ENCODE results near the gene MAPT. TPM values are rescaled to one million over a fixed set of nuclear protein-coding genes. Genes with fewer than 3 reads are reported as not detected.

MAPT gene
- total RNA-seq, 1 donor from 2014 or later, result 2.4 TPM

DNA sequence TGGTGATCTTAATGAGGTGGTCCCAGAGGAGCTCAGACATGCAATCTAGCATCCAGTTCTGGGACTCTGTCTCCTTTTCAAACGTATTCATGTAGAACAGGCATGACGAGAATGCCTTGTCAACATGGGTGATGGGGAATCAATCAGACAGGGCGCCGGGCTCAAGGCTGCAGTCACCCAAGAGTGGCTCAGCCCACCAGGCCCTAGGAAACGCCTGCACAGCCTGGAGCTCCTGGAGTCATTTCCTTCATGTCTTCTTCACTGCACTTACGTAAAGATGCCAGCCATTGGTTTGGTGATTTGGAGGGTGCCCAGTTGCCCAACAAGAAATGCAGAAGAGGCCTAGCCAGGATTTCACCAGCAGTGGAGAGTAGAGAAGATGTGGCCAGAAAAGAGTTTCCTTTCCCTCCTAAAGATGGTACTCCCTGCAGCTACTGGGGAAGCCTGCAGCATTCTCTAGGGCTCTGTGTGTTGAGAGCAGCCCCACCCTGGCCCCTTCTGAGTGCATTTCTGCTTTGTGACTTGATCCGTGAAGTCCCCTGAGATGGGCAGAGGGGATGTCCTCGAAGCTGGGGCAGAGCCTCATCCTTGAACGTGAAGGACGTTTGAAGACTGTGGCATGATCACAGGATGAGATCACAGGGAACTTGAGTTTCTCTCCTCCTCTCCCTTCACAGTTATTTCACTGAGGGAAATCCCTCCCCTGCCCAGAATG lies 80.7 kb downstream of the MAPT start:
- H3K36me3 Mint-ChIP-seq, result no peaks in the 10 kb centered on the region
- Histone ChIP-seq H3K27me3 (no peaks in the 10 kb centered on the region), H3K9me3 (ENCODE audit: low read depth) (no peaks in the 10 kb centered on the region), H2AFZ (replicated peaks) (no peak overlapping the region), H3K4me2 (no peak overlapping the region), H3K9ac (no peak overlapping the region), H4K20me1 (ENCODE audit: low read depth) (no peaks in the 10 kb centered on the region), H3K4me1 (no peaks in the 10 kb centered on the region), H3K36me3 (no peaks in the 10 kb centered on the region), H3K79me2 (ENCODE audit: low read depth) (no peaks in the 10 kb centered on the region), H3K27ac (no peak overlapping the region), H3F3A (ENCODE audit: low read depth) (no peaks in the 10 kb centered on the region), H3K4me3 (no peak overlapping the region)
- H3K4me1 Mint-ChIP-seq, result peaks cover 9% of the 10 kb centered on the region
- H3K4me3 Mint-ChIP-seq, result no peak overlapping the region
- TF ChIP-seq EZH2phosphoT487 (IDR thresholded peaks at IDR 0.05) (no peak), EZH2 (IDR thresholded peaks at IDR 0.05) (no peak)
- TF ChIP-seq, protein P1, sequence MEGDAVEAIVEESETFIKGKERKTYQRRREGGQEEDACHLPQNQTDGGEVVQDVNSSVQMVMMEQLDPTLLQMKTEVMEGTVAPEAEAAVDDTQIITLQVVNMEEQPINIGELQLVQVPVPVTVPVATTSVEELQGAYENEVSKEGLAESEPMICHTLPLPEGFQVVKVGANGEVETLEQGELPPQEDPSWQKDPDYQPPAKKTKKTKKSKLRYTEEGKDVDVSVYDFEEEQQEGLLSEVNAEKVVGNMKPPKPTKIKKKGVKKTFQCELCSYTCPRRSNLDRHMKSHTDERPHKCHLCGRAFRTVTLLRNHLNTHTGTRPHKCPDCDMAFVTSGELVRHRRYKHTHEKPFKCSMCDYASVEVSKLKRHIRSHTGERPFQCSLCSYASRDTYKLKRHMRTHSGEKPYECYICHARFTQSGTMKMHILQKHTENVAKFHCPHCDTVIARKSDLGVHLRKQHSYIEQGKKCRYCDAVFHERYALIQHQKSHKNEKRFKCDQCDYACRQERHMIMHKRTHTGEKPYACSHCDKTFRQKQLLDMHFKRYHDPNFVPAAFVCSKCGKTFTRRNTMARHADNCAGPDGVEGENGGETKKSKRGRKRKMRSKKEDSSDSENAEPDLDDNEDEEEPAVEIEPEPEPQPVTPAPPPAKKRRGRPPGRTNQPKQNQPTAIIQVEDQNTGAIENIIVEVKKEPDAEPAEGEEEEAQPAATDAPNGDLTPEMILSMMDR (IDR thresholded peaks at IDR 0.05), result no peak
- H3K27me3 Mint-ChIP-seq (ENCODE audit: insufficient read depth, low read depth), result no peaks in the 10 kb centered on the region
- DNase-seq (ENCODE audit: low spot score), result no peak
- H3K9me3 Mint-ChIP-seq, result no peaks in the 10 kb centered on the region
- H3K27ac Mint-ChIP-seq, result no peak overlapping the region

DNA sequence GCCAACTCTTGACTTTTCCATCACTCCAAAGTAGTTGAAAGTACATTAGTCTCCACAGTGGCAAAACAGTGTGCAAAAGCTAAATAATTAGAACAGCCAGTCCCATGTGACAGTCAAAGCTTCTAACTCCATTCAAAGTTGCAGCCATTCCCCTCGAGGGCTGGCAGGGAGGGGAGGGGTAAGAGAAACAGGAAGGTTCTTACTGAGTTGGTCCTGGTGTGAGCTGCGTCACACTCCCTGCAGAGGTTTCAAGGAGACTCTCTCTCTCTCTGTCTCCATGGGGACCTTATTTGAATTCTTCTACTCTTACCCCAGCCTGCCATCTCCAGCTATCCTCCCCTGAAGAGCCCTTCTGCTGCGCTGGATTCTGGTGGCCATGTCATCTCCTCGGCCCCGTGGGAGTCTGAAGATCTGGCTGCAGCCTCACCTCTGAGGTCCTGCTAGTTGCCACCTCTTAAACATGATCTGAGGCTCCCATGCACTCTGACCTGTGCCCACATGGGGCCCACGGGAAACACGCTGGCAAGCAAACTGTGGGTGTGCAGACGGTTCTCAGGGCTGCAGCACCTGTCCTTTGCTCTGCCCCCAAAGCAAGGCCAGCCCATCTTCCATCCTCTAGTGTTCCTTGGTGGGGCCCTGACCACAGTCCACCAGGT lies 81.4 kb downstream of the MAPT start:
- no peak overlapping the region for H3K27ac ChIP-seq
- no peaks in the 10 kb centered on the region for H3K79me2 ChIP-seq (ENCODE audit: low read depth)
- DNase-seq (ENCODE audit: low spot score), result no peak
- H3K4me3 Mint-ChIP-seq, result no peak overlapping the region
- H3K4me3 ChIP-seq, result no peak overlapping the region
- H3K27me3 Mint-ChIP-seq (ENCODE audit: insufficient read depth, low read depth), result no peaks in the 10 kb centered on the region
- no peaks in the 10 kb centered on the region for H3K36me3 ChIP-seq
- peaks cover 9% of the 10 kb centered on the region for H3K4me1 Mint-ChIP-seq
- no peaks in the 10 kb centered on the region for H3K9me3 Mint-ChIP-seq
- H3K9ac ChIP-seq, result no peak overlapping the region
- no peak overlapping the region for H2AFZ ChIP-seq (replicated peaks)
- H3K4me2 ChIP-seq, result no peak overlapping the region
- no peaks in the 10 kb centered on the region for H4K20me1 ChIP-seq (ENCODE audit: low read depth)
- H3K27me3 ChIP-seq, result no peaks in the 10 kb centered on the region
- TF ChIP-seq EZH2phosphoT487 (IDR thresholded peaks at IDR 0.05) (no peak), EZH2 (IDR thresholded peaks at IDR 0.05) (no peak)
- TF ChIP-seq, protein P1 (IDR thresholded peaks at IDR 0.05), result no peak
- no peaks in the 10 kb centered on the region for H3K4me1 ChIP-seq
- H3K27ac Mint-ChIP-seq, result peak overlapping the region; percentile 46
- H3F3A ChIP-seq (ENCODE audit: low read depth), result no peaks in the 10 kb centered on the region
- H3K36me3 Mint-ChIP-seq, result no peaks in the 10 kb centered on the region
- H3K9me3 ChIP-seq (ENCODE audit: low read depth), result no peaks in the 10 kb centered on the region

DNA sequence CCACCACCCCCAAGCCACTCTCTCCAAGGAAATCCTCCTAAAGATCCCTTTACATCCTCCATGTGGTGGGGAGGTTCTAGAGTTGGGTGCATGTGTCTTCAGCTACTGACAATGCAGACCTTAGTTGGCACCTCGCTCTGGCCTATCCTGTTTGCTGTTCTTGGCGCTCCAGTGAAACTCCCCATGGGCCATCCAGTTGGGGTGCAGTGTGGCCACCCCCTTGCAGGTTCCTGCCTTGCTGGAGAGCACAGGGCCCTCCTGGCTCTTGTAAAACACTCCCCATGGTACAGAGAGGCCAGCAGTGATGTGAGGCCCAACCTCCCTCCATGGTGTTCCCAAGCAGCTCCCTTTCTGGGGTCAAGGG lies 82.0 kb downstream of the MAPT start:
- no peaks in the 10 kb centered on the region for H3K36me3 ChIP-seq

More for the DNA sequence above, 82.0 kb downstream of the MAPT start:
- no peak for DNase-seq (ENCODE audit: low spot score)
- Histone ChIP-seq H3K27me3 (no peaks in the 10 kb centered on the region), H3K4me2 (no peak overlapping the region), H3F3A (ENCODE audit: low read depth) (no peaks in the 10 kb centered on the region), H2AFZ (replicated peaks) (no peak overlapping the region), H3K79me2 (ENCODE audit: low read depth) (no peaks in the 10 kb centered on the region), H3K9ac (no peak overlapping the region), H4K20me1 (ENCODE audit: low read depth) (no peaks in the 10 kb centered on the region), H3K4me3 (no peak overlapping the region), H3K27ac (no peak overlapping the region), H3K9me3 (ENCODE audit: low read depth) (no peaks in the 10 kb centered on the region), H3K4me1 (no peaks in the 10 kb centered on the region)
- H3K27ac Mint-ChIP-seq, result no peak overlapping the region
- H3K36me3 Mint-ChIP-seq, result no peaks in the 10 kb centered on the region
- H3K9me3 Mint-ChIP-seq, result no peaks in the 10 kb centered on the region
- peaks cover 9% of the 10 kb centered on the region for H3K4me1 Mint-ChIP-seq
- no peak overlapping the region for H3K4me3 Mint-ChIP-seq
- TF ChIP-seq EZH2phosphoT487 (IDR thresholded peaks at IDR 0.05) (no peak), EZH2 (IDR thresholded peaks at IDR 0.05) (no peak)
- TF ChIP-seq, protein P1 (IDR thresholded peaks at IDR 0.05), result no peak
- no peaks in the 10 kb centered on the region for H3K27me3 Mint-ChIP-seq (ENCODE audit: insufficient read depth, low read depth)
